TTC549 (cell line): ENCODE results near the gene PNKP.

Experiments used
- FAIRE-seq: peaks from 2 replicates; lab custom pipeline; 2012; peaks lifted over from hg19 to GRCh38; lab: Jason Lieb, UNC

PNKP gene

GRCh38 chr19:49818649-49819370 is 48.6 kb downstream of the PNKP start:
- FAIRE-seq, result no peak

- FAIRE-seq, result no peak
These were observed 49.3 kb downstream of the PNKP start, which contains the start of gene MED25 for GRCh38 chr19:49817964-49818648. TSS of gene MED25 (plus strand) at chr19:49818289. CDS start at chr19:49818342, 53 bp downstream.

GRCh38 chr19:49816590-49816989 is 50.8 kb downstream of the PNKP start:
- no peak for FAIRE-seq

- FAIRE-seq, result no peak
These were observed 53.4 kb downstream of the PNKP start for GRCh38 chr19:49814010-49814409.

DNA sequence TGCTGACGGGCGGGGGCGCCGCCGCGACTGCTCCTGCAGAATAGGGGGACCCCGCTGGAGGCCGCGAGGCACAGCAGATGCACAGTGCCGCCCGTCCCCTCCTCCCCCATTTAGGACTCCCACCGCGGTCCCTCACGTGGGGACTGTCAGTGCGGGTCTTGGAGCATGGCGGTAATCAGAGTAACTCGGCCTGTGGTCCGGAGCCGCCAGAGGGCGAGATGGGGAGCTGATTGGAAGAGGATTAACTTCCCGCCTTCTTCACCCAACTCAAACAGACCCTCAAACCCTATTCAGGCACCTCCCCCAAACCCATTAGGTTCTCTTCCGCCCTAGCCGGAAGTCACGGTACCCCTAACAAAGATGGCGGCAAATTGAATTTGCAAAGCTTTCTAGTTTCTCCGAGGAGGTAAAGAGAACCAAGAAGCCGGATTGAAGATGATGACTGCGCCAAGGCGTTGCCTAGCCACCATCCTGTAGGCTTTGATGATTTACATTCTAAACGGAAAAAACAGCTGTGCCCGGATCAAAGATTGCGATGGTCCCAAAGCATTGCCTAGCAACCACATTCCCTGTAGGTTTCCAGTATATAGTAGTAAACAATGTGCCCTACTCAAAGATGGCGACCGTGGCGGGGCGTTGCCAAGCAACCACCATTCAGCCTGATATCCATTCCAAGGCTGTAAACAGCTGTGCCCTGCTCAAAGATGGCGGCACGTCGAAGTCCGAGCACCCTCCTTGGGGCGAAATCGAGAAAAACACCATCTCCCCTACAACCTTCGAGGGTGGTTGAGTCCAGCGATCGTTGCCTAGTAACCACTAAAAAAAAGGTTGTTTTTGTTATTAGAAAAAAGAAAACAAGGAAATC is 54.1 kb downstream of the PNKP start, which contains the start of gene FUZ:
Gene FUZ, minus strand, starts transcription at position 296 of the 865 bp plus-strand sequence. Its CDS starts 186 bp downstream, at position 110.
- peak; percentile 97 for FAIRE-seq

- no peak for FAIRE-seq
These were observed 54.9 kb downstream of the PNKP start for GRCh38 chr19:49812452-49812996.

DNA sequence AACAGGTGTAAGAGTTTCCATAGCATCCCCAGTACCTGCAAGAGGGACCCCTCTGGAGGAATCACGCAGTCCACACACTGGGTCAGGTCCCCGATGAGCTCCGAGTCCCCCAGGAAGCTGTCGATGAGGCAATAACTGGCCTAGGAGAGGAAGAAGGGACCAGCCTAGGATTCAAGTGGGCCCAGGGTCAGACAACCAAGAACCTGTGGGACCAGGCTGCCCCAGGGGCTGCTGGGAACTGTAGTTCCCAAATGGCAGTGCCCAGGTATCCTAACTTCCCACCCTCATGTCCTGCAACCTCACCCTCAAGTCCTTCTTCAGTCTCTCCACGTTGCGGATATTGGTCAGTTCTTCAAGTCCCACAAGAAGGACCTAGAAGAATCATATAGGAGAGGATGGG is 56.0 kb downstream of the PNKP start:
- FAIRE-seq, result no peak
